DMS153 (cell line): Measurements from ENCODE around the gene ANKS4B.
"Not testable (repeated sequence)": the region's sequence is repeated elsewhere in the genome, so short reads cannot be mapped to it uniquely, and the experiment has no call there.

Experiments
- DNase-seq: peaks from one replicate; lab custom pipeline; 2025; lab: John Stamatoyannopoulos, UW

The ANKS4B gene

DNA sequence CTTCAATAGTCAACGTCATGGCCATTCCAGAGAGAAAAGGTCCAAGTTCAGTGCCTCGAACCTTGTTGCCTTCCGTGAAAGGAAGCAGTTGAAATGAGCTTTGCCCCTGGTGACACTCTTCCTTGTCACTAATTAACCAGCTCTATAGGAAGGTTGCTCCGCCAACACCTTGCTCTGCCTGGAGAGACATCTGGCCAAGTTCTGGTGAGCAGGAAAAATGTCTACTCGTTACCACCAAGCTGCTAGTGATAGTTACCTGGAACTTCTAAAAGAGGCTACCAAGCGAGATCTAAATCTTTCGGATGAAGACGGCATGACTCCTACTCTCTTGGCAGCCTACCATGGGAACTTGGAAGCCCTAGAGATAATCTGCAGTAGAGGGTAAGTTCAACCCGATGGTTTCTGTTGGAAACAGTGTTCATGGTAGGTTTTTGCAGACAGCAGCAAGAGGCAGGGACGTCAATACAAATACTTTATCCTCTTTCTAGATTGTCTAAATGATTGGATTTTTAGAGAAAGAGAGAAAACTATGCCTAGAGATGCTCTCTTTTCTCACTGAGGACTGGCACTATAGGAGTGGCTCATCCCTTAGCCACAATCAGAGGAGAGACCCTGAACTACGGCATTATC, at the start of gene ANKS4B:
TSS of gene ANKS4B (plus strand) at position 179 of the 630 bp plus-strand sequence. CDS start at position 218, 39 bp downstream.
- DNase-seq: no peak

- DNase-seq: no peak
Observed at GRCh38 chr16:21183995-21184394, 49.5 kb upstream of the ANKS4B start.

DNA sequence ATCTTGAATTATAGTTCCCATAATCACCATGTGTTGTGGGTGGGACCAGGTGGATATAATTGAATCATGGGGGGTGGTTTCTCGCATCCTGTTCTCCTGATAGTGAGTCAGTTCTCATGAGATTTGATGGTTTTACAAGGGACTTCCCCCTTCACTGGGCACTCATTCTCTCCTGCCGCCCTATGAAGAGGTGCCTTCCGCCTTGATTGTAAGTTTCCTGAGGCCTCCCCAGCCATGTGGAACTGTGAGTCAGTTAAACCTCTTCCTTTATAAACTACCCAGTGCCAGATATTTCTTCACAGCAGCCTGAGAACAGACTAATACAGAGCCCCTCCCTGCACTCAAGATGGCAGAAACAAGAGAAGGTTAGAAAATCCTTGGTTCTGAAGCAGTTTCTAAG, 48.7 kb upstream of the ANKS4B start:
- DNase-seq: no peak

DNA sequence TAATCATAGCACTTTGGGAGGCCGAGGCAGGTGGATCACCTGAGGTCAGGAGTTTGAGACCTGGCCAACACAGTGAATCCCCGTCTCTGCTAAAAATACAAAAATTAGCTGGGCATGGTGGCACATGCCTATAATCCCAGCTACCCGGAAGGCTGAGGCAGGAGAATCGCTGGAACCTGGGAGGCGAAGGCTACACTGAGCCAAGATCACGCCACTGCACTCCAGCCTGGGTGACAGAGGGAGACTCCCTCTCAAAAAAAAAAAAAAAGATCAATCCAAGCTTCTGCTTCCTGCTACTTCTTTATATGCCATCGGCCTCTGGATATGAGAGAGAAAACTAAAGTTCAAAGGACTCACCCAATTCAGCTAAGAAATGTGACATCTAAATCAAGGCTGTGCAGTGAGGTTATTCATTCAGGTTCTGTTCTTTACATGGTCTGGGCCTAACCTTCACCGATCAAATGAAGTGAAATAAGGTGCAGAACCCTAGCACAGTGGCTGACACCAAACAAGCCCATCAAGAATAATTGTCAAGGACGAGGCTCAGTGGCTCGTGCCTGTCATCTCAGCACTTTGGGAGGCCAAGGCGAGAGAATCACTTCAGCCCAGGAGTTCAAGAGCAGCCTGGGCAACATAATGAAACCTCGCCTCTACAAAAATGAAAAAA, 47.7 kb upstream of the ANKS4B start:
- no peak for DNase-seq

- no peak for DNase-seq
Observed at GRCh38 chr16:21186326-21186691, 47.2 kb upstream of the ANKS4B start.

- DNase-seq: no peak
Observed at GRCh38 chr16:21189311-21189710, 44.2 kb upstream of the ANKS4B start.

- DNase-seq: no peak
Observed at GRCh38 chr16:21190013-21190412, 43.5 kb upstream of the ANKS4B start.

DNA sequence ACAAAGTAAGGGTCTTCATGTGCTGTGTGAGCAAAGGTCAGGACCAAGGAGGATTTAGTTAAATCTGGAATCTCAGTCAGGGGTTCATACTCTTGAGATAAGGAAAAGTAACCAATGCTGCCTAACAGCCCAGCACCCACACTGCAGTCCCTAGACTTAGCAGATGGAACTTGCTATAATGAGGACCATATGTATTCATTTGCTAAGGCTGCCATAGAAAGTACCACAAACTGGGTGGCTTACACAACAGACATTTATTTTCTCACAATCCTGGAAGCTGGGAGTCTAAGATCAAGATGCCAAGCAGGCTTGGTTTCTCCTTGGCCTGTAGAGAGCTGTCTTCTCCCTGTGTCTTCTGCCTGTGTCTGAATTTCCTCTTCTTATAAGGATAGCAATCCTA, 42.9 kb upstream of the ANKS4B start:
- no peak for DNase-seq

DNA sequence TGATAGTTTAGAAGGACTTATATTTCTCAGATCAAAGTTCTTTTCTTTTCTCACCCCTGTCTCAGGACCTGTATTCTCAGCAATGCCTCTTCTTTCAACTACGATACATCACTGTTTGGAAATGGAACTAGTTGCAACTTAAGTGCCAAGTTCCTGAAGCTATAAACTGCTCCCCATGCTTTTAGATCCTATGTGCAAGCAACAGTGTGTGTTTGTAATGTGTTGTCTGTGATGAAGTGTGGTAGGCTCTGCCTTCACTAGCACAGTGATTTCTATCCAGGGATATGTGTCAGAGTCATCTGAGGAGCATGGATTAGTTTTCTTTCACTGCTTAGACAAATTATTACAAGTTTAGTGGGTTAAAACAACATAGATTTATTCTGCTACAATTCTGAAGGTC, 40.5 kb upstream of the ANKS4B start:
- DNase-seq: no peak

DNA sequence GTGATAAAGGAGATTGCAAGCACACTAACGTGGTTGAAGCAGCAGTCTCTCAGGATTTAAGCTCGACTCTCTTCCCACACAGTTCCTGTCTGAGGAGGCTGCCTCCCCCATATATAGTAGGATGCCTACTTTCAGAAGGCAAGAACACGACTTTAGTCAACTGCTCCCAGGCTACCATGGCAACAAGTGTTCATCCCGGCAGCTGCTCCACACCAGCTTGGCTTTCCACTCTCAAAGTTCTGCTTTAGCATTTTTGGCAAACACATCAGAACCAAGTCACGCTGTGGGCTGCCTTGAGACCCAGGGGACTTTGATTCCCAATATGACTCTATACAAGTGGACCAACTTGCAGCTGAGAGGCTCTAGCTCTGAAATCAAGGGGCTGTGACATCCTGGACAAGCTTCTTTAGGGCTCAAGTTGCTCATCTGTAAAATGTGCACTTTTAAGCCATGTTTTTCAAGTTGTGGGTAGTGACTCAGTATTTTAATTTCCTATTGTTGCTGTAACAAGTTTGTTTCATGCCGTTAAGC, 38.7 kb upstream of the ANKS4B start:
- DNase-seq: no peak

DNA sequence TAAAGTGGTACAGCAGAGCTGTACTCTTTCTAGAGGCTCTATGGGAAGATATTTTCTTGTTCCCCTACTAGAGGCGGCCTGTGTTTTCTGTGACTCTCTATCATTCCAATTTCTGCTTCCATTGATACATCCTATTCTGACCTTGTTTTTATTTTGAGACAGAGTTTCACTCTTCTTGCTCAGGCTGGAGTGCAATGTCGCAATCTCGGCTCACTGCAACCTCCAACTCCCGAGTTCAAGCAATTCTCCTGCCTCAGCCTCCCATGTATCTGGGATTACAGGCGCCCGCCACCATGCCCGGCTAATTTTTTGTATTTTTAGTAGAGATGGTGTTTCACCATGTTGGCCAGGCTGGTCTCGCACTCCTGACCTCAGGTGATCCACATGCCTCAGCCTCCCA, 38.2 kb upstream of the ANKS4B start:
- not testable (repeated sequence) for DNase-seq

GRCh38 chr16:21197112-21197511, 36.4 kb upstream of the ANKS4B start:
- no peak for DNase-seq

DNA sequence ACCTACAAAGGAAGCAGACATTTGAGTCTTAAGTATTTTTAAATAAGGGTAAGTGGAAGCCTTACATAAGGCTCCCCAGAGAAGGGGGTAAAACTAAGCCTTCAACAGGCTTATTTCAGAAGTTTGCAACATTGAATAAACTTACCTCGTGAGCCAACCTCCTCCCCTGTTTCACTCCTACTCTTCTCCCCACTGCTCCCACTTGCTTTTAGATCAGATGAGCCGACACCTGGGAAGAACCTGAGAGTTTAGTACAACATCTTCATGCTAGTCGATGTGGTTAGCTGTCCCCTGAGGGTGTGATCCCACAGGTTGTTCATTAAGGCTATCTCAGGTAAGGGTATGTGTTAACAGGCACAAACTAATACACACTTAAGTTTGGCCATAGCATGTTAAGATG, 35.9 kb upstream of the ANKS4B start:
- no peak for DNase-seq

DNA sequence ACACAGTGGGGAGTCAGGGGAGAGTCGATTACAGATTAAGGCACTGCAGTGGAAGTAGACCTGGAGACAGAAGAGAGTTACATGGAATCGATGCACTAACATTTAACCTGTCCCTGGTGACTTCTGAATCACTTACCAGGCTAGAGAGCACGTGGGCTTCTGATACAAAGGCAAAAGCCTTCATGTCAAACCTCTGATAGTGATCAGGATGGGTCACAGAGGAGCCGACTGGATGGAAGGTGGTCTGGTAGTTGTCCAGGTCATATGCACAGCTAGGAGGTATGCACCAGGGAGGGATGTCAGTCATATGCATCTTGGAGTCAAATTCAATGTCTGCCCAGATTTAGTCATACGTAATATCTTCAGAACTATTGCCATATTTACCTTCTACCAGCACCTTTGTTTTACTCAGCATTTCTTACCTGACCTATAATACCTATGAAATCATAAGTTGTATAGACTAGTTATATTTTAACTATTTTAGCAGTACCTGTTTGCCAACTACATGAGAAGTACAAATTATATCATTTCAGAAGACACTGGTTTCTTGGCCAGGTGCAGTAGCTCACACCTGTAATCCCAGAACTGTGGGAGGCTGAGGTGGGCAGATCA, 33.8 kb upstream of the ANKS4B start:
- DNase-seq: no peak

GRCh38 chr16:21203155-21203797, 30.2 kb upstream of the ANKS4B start:
- no peak for DNase-seq

DNA sequence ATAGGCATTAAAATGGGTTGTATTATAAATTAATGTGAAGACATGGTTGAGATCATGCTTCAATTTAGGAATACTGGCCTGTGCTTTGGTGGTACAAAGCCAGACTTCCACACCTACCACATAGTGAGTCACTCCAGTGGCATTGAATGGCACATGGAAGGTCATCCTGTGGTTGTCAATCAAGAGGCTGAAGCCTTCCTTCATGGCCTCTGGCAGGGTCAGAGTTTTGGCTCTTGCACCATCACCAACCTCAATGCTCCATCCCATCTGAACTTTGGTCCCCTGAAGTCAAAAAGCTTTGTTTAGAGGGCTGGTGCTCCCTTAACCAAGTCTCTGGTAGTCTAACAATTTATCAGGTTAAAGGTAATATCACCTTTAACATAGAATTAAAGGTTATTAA, 28.2 kb upstream of the ANKS4B start:
- DNase-seq: no peak

DNA sequence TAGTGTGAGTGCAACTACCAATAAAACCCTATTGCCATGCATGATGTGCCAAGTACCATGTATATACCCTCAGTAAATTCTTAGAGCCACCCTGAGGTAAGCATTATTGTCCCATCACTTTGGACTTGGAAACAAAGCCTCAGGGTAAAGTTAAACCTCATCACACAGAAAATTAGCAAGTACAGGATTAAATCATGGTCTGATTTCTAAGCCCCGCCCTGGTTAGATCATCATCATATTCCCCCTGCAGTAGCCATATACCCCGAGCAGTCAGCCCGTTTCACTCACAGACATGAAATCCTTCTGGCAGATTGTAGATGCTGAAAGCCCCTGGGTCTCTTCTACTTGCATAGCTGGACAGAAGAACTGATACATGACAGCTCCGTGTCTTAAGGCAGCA, 26.9 kb upstream of the ANKS4B start:
- no peak for DNase-seq

- no peak for DNase-seq
Observed at GRCh38 chr16:21208446-21209230, 24.9 kb upstream of the ANKS4B start.

GRCh38 chr16:21211486-21211885, 22.0 kb upstream of the ANKS4B start, which contains the start of gene ZP2:
Gene ZP2 (minus strand): TSS chr16:21211574. CDS start chr16:21211547, 27 bp downstream.
- no peak for DNase-seq

- DNase-seq: no peak
Observed at GRCh38 chr16:21214086-21214485, 19.4 kb upstream of the ANKS4B start.

DNA sequence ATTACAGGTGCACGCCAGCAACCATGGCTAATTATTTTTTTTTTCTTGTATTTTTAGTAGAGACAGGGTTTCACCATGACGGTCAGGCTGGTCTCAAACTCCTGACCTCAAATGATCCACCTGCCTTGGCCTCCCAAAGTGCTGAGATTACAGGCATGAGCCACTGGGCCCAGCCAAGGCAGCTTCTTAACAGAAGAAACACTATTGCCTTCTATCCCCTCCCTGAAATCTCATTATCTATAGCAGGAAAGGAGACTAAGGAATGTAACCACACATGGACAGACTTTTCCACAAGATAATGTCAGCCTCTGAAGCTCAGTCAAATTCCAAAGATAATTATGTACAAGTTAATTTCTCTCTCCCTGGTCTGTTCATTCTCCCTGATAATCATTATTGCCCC, 16.4 kb upstream of the ANKS4B start:
- no peak for DNase-seq

DNA sequence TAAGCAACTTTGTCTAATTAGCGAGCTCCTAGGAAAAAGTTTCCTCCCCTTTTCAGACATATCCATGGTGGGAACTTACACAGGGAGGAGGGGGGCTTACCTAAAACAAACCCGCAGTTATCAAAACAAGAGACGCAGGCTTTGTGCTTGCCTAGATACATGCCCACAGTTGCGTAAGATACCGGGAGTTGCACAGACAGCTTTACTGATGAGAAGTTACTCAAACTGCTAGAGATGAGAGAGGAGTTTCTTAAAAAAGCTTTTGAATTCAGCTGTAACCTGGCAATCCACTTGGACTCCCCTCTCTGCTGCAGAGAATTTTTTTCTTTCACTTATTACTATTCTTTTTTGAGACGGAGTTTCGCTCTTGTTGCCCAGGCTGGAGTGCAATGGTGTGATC, 15.3 kb upstream of the ANKS4B start:
- DNase-seq: no peak
